Measurements from ENCODE around the gene ACTR1A.
"Not testable (repeated sequence)": the region's sequence is repeated elsewhere in the genome, so short reads cannot be mapped to it uniquely, and the experiment has no call there.

The ACTR1A gene

GRCh38 chr10:102455893-102456471 is 46.5 kb downstream of the ACTR1A start:
- DNase-seq: no peak

- not testable (repeated sequence) for DNase-seq
Measured at GRCh38 chr10:102454662-102455487, 47.6 kb downstream of the ACTR1A start.

GRCh38 chr10:102453502-102453901 is 49.0 kb downstream of the ACTR1A start:
- no peak for DNase-seq

- DNase-seq: peak in 12 of 56 donors; percentile 6 to 59 (median 26)
Measured at GRCh38 chr10:102452672-102453340, 49.7 kb downstream of the ACTR1A start.

- DNase-seq: peak in 4 of 56 donors; percentile 9 to 39 (median 21)
Measured at GRCh38 chr10:102451105-102451969, 51.2 kb downstream of the ACTR1A start, which contains the start of gene C10orf95. C10orf95 (minus strand) TSS chr10:102451543; CDS start chr10:102451093, 450 bp downstream.

GRCh38 chr10:102450374-102451104 is 52.0 kb downstream of the ACTR1A start:
- DNase-seq: peak in 52 of 56 donors; percentile 18 to 82 (median 58)

- DNase-seq: no peak
Measured at GRCh38 chr10:102450124-102450373, 52.5 kb downstream of the ACTR1A start.

- DNase-seq: peak in 30 of 56 donors; percentile 8 to 62 (median 38)
Measured at GRCh38 chr10:102449321-102450123, 53.0 kb downstream of the ACTR1A start.

- no peak for DNase-seq
Measured at GRCh38 chr10:102444851-102445250, 57.7 kb downstream of the ACTR1A start.

GRCh38 chr10:102438374-102438773 is 64.1 kb downstream of the ACTR1A start:
- no peak for DNase-seq

GRCh38 chr10:102437515-102437914 is 65.0 kb downstream of the ACTR1A start:
- no peak for DNase-seq

- DNase-seq: no peak
Measured at GRCh38 chr10:102436312-102436711, 66.2 kb downstream of the ACTR1A start.

GRCh38 chr10:102435529-102436233 is 66.8 kb downstream of the ACTR1A start:
- DNase-seq: peak in 1 of 56 donors; percentile 19

GRCh38 chr10:102435133-102435497 is 67.4 kb downstream of the ACTR1A start:
- DNase-seq: no peak

- DNase-seq: no peak
Measured at GRCh38 chr10:102434394-102435132, 67.9 kb downstream of the ACTR1A start.

- DNase-seq: no peak
Measured at GRCh38 chr10:102433619-102434046, 68.9 kb downstream of the ACTR1A start.

- peak; percentile 67 to 97 (median 92) for DNase-seq
Measured at GRCh38 chr10:102432162-102432950, 70.2 kb downstream of the ACTR1A start, which contains the start of gene CUEDC2. CUEDC2 (minus strand) TSS chr10:102432574; CDS start chr10:102425188, 7,386 bp downstream.
